K562 (cell line): ENCODE data around the gene GRID2IP. TPM values are rescaled to one million over a fixed set of nuclear protein-coding genes. Genes with fewer than 3 reads are reported as not detected.

Experiments
- ATAC-seq: fragments of 200-7000 bp; cut with Tn5 transposase; 3 replicates; pipeline ENCODE4 v1.9.1; 2020; ENCODE audit warnings: moderate library complexity
- BruUV-seq: library from RNA; stranded (reverse); fragments of 400-500 nt; replicated peaks from 2 replicates; lab custom pipeline; 2021; lab: Mats Ljungman, UMichigan
- CTCF ChIA-PET: fragments of 300-600 bp; formaldehyde crosslinking; extraction: SDS; loops from one replicate; lab custom pipeline; 2021; ENCODE audit warnings: low intra/inter-chr PET ratio; lab: Yijun Ruan, JAX
- POLR2A ChIA-PET: fragments of 300-600, 350-650 bp; sonication (Branson Sonifier 250); formaldehyde crosslinking; extraction: SDS; loops from one replicate; lab custom pipeline; 2021; ENCODE audit warnings: antibody characterized with exemption, inconsistent platforms; lab: Yijun Ruan, JAX
- DNase-seq, 4 experiments: peaks; one replicate each; pipeline versions ENCODE4 v3.0.0 to v3.0.0-alpha.2; 2011 to 2018; ENCODE audit warnings: low spot score in 3 of 4, mixed read lengths in 3 of 4; ENCODE audit errors: extremely low read depth in 1 of 4
- FAIRE-seq: peaks from 2 replicates; lab custom pipeline; 2011; peaks lifted over from hg19 to GRCh38; lab: Jason Lieb, UNC
- H2AFZ ChIP-seq: 2 replicates; pipeline ENCODE4 v1.6.0; 2011; ENCODE audit warnings: low read depth, low read length, control low read depth, inconsistent platforms
- H3K27ac ChIP-seq: fragments of 200-600 bp; 3 replicates; pipeline ENCODE4 v1.8.0; 2011; ENCODE audit warnings: low read depth, mild to moderate bottlenecking, control low read depth, inconsistent platforms, low read length, moderate library complexity, mixed read lengths; ENCODE audit errors: extremely low read depth
- H3K27me3 ChIP-seq, 2 experiments: fragments of 300-600 bp in 1 of 2; 2 replicates in 1 of 2; 3 replicates in 1 of 2; pipeline versions ENCODE4 v1.6.0 to v1.8.0; 2011; ENCODE audit warnings: inconsistent platforms in 2 of 2, low read length in 2 of 2, mild to moderate bottlenecking in 1 of 2, mixed read lengths in 1 of 2, moderate library complexity in 1 of 2; ENCODE audit not compliant: control insufficient read depth in 2 of 2, insufficient read depth in 2 of 2
- H3K36me3 ChIP-seq: fragments of 300-600 bp; 3 replicates; pipeline ENCODE4 v1.8.0; 2011; ENCODE audit warnings: mild to moderate bottlenecking, low read length, inconsistent platforms; ENCODE audit not compliant: control insufficient read depth, insufficient read depth
- H3K4me1 ChIP-seq, 2 experiments: fragments of 200-600 bp in 1 of 2; replicated peaks in 1 of 2; 2 replicates in 1 of 2; 3 replicates in 1 of 2; pipeline versions ENCODE4 v1.5.1 to v1.8.0; 2011; ENCODE audit warnings: inconsistent platforms in 2 of 2, low read length in 2 of 2, mild to moderate bottlenecking in 1 of 2, mixed read lengths in 1 of 2, moderate library complexity in 1 of 2; ENCODE audit not compliant: control insufficient read depth in 2 of 2, insufficient read depth in 2 of 2
- H3K4me2 ChIP-seq: 2 replicates; pipeline ENCODE4 v1.6.1; 2011; ENCODE audit warnings: low read length, control low read depth, inconsistent platforms, mixed read lengths; ENCODE audit not compliant: insufficient read depth
- H3K4me3 ChIP-seq: fragments of 200-600 bp; sonication (generic), shearing (Covaris generic); 2 replicates; pipeline ENCODE4 v1.5.1; 2016; ENCODE audit warnings: control low read depth, inconsistent platforms
- H3K79me2 ChIP-seq: fragments of 200-600 bp; 3 replicates; pipeline ENCODE4 v1.8.0; 2011; ENCODE audit warnings: low read length, inconsistent platforms; ENCODE audit not compliant: control insufficient read depth, insufficient read depth
- H3K9ac ChIP-seq, 2 experiments: 2 replicates each; pipeline versions ENCODE4 v1.6.0 to v1.6.1; 2011; ENCODE audit warnings: low read depth in 2 of 2, low read length in 2 of 2, control low read depth in 1 of 2, inconsistent platforms in 1 of 2, mild to moderate bottlenecking in 1 of 2, mixed read lengths in 1 of 2; ENCODE audit not compliant: insufficient read depth in 1 of 2
- H3K9me1 ChIP-seq: one replicate; pipeline ENCODE4 v1.6.0; 2011; ENCODE audit warnings: inconsistent platforms, mild to moderate bottlenecking, low read length, moderate library complexity; ENCODE audit not compliant: control insufficient read depth, insufficient read depth
- H3K9me3 ChIP-seq: replicated peaks from 2 replicates; pipeline ENCODE4 v1.5.1; 2011; ENCODE audit warnings: low read depth, low read length, inconsistent platforms; ENCODE audit not compliant: control insufficient read depth, insufficient read depth
- H4K20me1 ChIP-seq: replicated peaks from 2 replicates; pipeline ENCODE4 v1.6.1; 2011; ENCODE audit warnings: low read length, inconsistent platforms, mixed read lengths; ENCODE audit not compliant: control insufficient read depth, insufficient read depth
- ARID3A ChIP-seq: IDR thresholded peaks from 2 replicates; pipeline ENCODE4 v1.6.1; 2012; ENCODE audit warnings: low read depth, low read length, improper control_type of control experiment, borderline replicate concordance
- EP300 ChIP-seq: IDR thresholded peaks from 2 replicates; pipeline ENCODE4 v1.6.1; 2012; ENCODE audit warnings: low read length, improper control_type of control experiment
- FOS ChIP-seq: IDR thresholded peaks from 3 replicates; pipeline ENCODE4 v1.6.1; 2011; ENCODE audit not compliant: insufficient read length; ENCODE audit errors: extremely low read depth
- HMBOX1 ChIP-seq: sonication (generic); IDR thresholded peaks from 2 replicates; pipeline ENCODE4 v1.6.1; 2016
- POLR2A ChIP-seq: fragments of 450-650 bp; conservative IDR thresholded peaks from 2 replicates; pipeline ENCODE4 v1.6.1; 2016
- ZEB2 ChIP-seq: fragments of 450-650 bp; IDR thresholded peaks from 2 replicates; pipeline ENCODE4 v1.6.1; 2016
- ZNF449 ChIP-seq: fragments of 250-450 bp; sonication (Bioruptor Pico); IDR thresholded peaks from 2 replicates; pipeline ENCODE4 v1.8.0; 2022; ENCODE audit warnings: moderate library complexity, mild to moderate bottlenecking, inconsistent platforms
- ZNF512 ChIP-seq: IDR thresholded peaks from 2 replicates; pipeline ENCODE4 v1.6.1; 2016; ENCODE audit warnings: missing genetic modification characterization, missing compliant biosample characterization
- ZNF707 ChIP-seq: fragments of 250-450 bp; sonication (Bioruptor Pico); conservative IDR thresholded peaks from 2 replicates; pipeline ENCODE4 v1.8.0; 2022; ENCODE audit warnings: inconsistent platforms, mild to moderate bottlenecking, moderate library complexity
- WGBS: fragments of 100-300 bp; shearing (Covaris generic); methylation state at CpG from one replicate; pipeline ENCODE4 v1.1.6; 2016; ENCODE audit warnings: low coverage, mixed read lengths; ENCODE audit not compliant: insufficient coverage; ENCODE audit errors: missing lambda C conversion rate; 5-methylcytosine and 5-hydroxymethylcytosine counted together
- in situ Hi-C: fragments of 300-500 bp; cut with MboI; formaldehyde crosslinking; loops from 4 replicates; pipeline ENCODE4 v1.15.0; 2018; ENCODE audit warnings: inconsistent platforms, mixed read lengths
- intact Hi-C: fragments of 100-400 bp; cut with micrococcal nuclease; formaldehyde crosslinking; loops from 2 replicates; pipeline ENCODE4 v1.14.2; 2022
- polyA plus RNA-seq, 8 experiments: library from polyadenylated mRNA; depleted of rRNA in 4 of 8; stranded (reverse) in 5 of 8; unstranded in 3 of 8; fragments of >200 nt; fragmentation: Nextera tagmentation in 2 of 8; fragmentation: Illumina TruSeq in 1 of 8; extraction: Ambion mirVana in 2 of 8; extraction: Trizol in 1 of 8; gene quantifications; 2 replicates each; pipeline versions ENCODE4 v1.2.1 to v1.2.3, GENCODE V29; 2011 to 2014; ENCODE audit warnings: inconsistent platforms in 1 of 8, missing spikeins in 1 of 8
- total RNA-seq, 7 experiments: library from RNA; depleted of rRNA in 6 of 7; stranded (reverse); fragments of >200 nt in 6 of 7; fragmentation: Illumina TruSeq in 2 of 7; extraction: Trizol in 2 of 7; gene quantifications; 2 replicates each; pipeline versions ENCODE4 v1.2.1 to v1.2.3, GENCODE V29; 2011 to 2021; ENCODE audit warnings: low replicate concordance in 1 of 7

GRID2IP gene
- total and polyA plus RNA-seq, 9 of the 15 experiments (the other 6 are each of a cell fraction or from before 2014, with no cell fraction given) = not detected

GRCh38 chr7:6575281-6576023 lies 24.2 kb upstream of the GRID2IP start:
- Histone ChIP-seq H3K4me2 (peak overlapping the region; percentile 89; the same call in 1 of the 2 replicates), H2AFZ (no peak overlapping the region), H3K36me3 (peaks cover 12% of the 10 kb centered on the region; the same call in 2 of the 3 replicates), H3K9me1 (no peaks in the 10 kb centered on the region), H3K9me3 (no peaks in the 10 kb centered on the region), H3K27me3 (peaks cover 4 to 6% of the 10 kb centered on the region in 2 experiments; a peak in 2 of 5 replicates), H3K4me1 (peaks cover 13 to 20% of the 10 kb centered on the region in 2 experiments), H4K20me1 (no peaks in the 10 kb centered on the region), H3K4me3 (no peak overlapping the region), H3K9ac (no peak overlapping the region), H3K27ac (no peak overlapping the region), H3K79me2 (peaks cover 20% of the 10 kb centered on the region)
- FAIRE-seq (no peak), ATAC-seq (no peak), DNase-seq (no peak)
- CTCF ChIA-PET = no interaction called here
- in situ Hi-C loops = no loop called here
- no TSS peak for BruUV-seq
- intact Hi-C loops = no loop called here
- no peak for TF ChIP-seq HMBOX1
- TF ChIP-seq ZNF707 = no peak
- TF ChIP-seq FOS = no peak
- TF ChIP-seq EP300 = no peak
- TF ChIP-seq ZNF449 (CRISPR knock-in tag) = no peak
- no peak for TF ChIP-seq POLR2A
- TF ChIP-seq ZEB2 = no peak
- TF ChIP-seq ZNF512 (tag) = no peak
- TF ChIP-seq ARID3A = no peak
- 68% methylated on average over 9 of the region's 9 CpGs for WGBS
- POLR2A ChIA-PET = interaction anchor here (0.6 to 1.7 kb wide), 4 partner anchors 8 to 70 kb away, joined by 3 to 5 read pairs (median 4); partner anchors contain the start of gene INTS15
